Adrenal gland (tissue), 5 donors: ENCODE data around the gene DRC3.

Source experiments
- POLR2A ChIP-seq, 2 donors: fragments of 450-650 bp; IDR thresholded peaks; one replicate each; pipeline ENCODE4 v1.6.1; 2017; ENCODE audit warnings: antibody characterized with exemption in 2 of 2, mild to moderate bottlenecking in 2 of 2, moderate library complexity in 1 of 2
- TF ChIP-seq, protein P1 (sequence below), 6 experiments: fragments of 450-650 bp in 4 of 6; fragments of 200-600 bp in 2 of 6; sonication (generic) in 1 of 6; IDR thresholded peaks; 1 replicate in 5 of 6; 2 replicates in 1 of 6; pipeline versions ENCODE4 v1.5.1 to v1.8.0; 2016 to 2021; ENCODE audit warnings: antibody characterized with exemption in 6 of 6, mild to moderate bottlenecking in 2 of 6, moderate library complexity in 1 of 6
- donor health status: DM: no; HTN: no; CAD: no.

- no peak for TF ChIP-seq POLR2A (IDR thresholded peaks at IDR 0.05)
- TF ChIP-seq, protein P1, sequence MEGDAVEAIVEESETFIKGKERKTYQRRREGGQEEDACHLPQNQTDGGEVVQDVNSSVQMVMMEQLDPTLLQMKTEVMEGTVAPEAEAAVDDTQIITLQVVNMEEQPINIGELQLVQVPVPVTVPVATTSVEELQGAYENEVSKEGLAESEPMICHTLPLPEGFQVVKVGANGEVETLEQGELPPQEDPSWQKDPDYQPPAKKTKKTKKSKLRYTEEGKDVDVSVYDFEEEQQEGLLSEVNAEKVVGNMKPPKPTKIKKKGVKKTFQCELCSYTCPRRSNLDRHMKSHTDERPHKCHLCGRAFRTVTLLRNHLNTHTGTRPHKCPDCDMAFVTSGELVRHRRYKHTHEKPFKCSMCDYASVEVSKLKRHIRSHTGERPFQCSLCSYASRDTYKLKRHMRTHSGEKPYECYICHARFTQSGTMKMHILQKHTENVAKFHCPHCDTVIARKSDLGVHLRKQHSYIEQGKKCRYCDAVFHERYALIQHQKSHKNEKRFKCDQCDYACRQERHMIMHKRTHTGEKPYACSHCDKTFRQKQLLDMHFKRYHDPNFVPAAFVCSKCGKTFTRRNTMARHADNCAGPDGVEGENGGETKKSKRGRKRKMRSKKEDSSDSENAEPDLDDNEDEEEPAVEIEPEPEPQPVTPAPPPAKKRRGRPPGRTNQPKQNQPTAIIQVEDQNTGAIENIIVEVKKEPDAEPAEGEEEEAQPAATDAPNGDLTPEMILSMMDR (IDR thresholded peaks at IDR 0.05): no peak
Measured at GRCh38 chr17:17924857-17925250, 47.8 kb upstream of the DRC3 start.
